KG1 (cell line): ENCODE data around the gene BACH2.

Experiments used
- DNase-seq: peaks from one replicate; lab custom pipeline; 2025; lab: John Stamatoyannopoulos, UW

Gene BACH2

DNA sequence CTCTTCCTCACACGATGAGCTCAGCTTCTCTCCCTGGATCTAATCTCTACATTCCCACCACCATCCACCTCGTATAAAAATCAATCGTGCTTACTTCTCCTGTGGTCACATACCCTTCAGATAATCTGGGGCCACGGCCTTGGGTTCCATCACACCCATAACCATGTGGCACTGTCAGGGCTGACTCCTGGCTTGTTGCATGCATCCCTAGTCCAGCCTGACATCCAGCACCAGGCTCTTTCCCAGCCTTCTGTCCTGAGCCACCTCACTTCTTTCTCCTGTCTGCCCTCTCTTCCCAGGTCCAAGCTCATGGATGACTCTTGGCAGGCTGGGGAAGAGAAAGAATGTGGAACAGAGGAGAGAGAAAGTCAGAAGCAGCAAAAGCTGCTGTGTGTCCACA, 199.8 kb downstream of the BACH2 start:
- no peak for DNase-seq

DNA sequence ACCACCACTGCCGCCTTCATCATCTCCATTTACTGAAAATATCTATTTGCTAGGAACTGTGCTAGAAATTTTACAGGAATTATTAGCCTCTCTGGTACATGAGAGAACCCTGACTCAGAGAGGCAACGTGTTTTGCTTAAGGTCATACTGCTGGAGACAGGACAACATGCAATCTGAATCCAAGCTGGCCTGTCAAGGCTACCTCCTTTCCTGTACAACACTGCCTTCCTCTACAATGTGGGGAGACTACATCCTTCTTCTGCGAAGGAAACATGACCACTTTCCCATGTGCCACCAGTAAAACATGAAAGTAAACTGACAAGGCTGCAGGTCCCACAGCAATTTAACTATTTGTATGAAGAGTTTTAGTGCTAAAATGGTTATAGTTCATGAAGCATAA, 200.9 kb downstream of the BACH2 start:
- no peak for DNase-seq

DNA sequence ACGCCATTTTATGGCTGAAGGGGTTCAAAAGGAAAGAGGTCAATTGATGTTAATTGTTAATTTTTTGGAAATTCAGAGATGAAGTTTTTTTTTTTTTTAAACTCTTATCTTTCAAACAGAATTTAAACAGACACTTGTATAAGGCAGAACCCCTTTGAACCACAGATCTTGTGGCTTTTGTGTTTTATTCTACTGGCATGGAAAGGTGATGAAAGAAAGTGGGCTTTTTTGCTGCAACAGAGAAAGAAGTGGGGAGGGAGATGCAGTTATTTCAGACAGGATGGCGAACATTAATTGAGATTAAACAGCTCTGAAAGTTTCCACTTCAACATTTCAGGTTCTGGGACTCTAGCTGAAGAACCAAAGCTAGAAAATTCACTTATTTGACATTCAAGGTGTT, 201.5 kb downstream of the BACH2 start:
- no peak for DNase-seq

DNA sequence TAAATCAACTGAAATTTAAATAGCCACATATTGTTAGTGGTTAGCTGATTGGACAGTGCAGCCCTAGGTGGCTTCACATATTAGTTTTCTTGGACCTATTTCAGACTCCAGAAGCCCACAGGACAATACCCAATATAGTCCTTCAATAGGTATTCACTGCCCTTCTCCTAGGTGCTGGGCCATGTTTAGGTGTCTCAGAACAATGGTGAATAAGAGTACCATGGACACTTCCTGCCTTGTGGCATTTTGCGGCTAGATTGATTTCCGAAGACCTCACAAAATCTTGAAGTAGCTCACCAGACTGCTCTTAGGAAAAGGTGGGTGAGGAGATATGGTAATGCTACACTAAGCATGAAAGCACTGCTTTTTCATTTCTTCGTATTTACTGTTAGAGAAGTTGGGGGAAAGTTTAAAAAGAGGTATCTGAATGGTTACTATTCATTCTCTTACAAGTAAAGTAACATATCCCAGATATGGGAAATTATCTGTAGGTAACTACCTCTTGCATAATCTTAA, 203.0 kb downstream of the BACH2 start:
- no peak for DNase-seq

DNA sequence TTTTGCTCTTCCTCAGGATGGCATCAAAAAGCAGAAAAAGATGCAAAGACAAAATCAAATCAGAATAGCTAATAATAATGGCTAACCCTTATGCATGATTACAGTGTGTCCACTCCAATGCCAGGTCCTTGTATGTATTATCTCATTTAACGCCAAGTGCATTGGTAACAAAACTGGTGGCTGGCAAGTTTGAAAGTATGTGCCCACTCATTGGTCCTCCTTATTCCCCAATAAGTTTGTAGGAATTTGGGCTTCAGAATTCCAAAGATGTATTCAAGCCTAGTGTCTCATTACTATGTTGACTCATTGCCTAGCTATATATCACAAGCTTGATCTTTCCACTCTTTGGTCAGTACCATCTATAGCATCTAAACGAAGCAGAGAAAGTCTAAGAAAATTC, 205.8 kb downstream of the BACH2 start:
- DNase-seq, result no peak

DNA sequence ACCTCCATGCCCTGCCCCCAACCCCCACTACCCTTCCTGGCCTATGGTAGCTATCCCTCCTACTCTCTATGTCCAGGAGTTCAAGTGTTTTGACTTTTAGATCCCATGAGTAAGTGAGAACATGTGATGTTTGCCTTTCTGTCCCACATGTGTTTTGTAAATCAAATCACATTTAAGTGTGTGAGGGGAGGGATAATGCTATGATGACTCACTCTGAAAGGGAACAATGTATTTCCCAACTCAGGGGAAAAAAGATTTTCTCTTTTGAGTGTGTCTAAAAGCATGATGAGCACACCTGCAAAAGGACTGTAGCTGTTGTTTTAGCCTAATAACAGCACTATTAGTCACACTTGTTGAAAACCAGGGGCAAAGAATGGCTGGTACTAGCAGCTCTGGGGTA, 208.6 kb downstream of the BACH2 start:
- DNase-seq, result no peak

DNA sequence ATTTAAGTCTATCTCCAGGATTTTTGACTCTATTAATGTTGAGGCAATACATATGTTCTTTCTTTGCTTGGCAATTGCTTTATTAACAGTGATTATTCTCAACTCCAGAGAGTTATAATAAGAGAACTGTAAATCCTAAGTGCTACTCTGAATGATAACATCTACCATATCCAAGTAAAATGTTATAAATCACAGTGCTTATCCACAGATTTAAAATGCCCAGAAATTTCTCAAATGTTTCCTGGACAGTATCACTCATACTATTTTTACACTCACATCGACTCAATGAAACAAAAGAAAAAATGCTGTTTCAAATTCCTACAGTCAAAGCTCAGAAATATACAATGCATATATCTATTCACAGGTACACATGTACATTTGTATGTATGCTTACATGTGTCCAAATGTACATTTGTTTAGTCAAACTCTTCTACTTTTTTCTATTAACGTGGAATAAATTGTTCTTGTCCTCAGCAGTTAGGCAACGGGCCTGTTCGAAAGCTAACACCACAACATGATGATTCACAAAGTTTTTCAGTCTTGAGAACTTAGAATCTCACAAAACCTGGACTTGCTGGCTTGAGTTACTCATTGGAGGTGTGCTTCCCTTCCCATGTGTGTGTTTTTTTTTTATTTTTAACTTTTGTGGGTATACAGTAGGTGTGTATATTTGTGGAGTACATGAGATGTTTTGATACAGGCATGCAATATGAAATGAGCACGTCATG, 209.4 kb downstream of the BACH2 start:
- DNase-seq, result no peak

DNA sequence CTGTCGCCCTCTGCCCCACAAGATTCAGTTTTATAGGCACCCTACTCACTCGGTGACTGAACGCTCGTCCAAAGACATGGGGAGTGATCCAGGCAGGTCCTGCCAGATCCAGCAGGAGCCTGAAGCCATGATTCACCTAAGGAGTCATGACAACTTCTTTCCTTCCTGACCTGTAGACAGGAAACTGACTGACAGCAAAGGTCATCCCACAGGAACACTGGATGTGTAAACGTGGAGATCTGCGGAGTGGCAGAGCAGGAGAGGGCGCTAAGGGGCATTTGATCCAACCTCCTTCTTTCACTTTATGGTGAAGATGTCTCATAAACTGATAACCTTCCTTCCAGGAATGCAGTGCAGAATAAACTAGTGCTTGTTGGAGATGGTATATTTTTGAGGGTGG, 210.1 kb downstream of the BACH2 start:
- DNase-seq, result no peak

DNA sequence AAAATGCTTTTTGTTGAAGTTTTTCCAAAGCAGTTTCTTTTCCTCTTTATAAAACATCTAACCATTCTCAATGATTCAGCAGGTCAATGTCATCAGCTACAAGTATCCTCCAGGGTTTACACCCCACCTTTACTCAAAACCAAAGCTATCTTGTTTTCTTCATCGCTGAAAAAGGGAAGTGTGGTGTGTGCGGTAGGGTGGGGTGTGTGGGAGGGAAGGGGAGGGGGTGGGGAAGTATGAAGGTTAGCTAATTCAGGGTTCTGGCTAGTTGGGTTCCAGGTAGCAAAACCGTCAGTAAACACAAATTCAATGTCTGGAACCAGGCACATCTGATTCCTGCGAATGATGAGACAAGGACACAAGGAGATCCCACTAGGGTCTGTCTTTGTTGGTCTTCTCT, 212.8 kb downstream of the BACH2 start:
- peak; percentile 37 for DNase-seq

DNA sequence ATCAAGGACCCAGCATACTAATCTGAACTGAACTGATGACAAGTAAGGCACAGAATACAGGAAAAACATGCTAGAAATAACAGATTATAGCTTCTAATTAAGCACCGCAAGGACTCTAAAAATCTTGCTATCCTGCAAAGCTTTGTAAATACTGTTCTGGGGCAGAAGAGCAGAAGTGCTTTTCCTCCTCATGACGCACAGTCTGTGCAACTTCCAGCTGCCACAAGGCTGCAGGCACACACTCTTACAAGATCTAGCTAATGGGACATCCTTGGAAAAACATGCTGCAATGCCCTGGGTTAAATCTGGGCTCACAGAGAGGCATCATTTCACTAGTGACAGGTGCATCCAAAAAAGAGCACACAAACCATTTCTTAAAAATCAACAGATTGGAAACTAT, 213.8 kb downstream of the BACH2 start:
- DNase-seq, result no peak

DNA sequence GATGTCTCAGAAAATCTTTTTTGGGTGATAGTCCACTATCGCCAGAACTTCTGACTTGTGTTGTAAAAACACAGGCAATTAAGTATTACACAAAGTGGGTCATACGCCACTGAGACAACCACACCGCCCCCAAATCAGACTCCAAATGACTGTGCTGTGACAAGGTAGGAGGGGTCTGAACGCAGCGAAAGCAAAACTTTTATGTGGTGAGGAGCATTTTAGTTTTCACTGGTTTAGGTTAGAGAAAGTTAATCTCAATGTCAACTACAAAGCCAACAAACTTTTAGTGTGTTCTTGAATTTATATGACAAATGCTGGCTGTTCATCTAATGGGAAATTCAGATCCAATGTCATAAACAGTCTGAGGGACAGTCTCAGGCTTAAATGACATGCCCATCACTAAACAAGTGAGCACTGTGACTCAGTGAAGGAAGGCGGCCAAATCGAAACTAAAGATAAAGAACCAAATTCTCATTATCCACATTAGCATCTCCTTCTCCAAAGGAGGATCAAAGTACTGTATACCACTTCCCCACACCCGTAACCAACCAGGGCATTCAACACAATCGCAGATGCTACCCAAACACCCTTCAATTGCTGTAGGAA, 215.7 kb downstream of the BACH2 start:
- no peak for DNase-seq

DNA sequence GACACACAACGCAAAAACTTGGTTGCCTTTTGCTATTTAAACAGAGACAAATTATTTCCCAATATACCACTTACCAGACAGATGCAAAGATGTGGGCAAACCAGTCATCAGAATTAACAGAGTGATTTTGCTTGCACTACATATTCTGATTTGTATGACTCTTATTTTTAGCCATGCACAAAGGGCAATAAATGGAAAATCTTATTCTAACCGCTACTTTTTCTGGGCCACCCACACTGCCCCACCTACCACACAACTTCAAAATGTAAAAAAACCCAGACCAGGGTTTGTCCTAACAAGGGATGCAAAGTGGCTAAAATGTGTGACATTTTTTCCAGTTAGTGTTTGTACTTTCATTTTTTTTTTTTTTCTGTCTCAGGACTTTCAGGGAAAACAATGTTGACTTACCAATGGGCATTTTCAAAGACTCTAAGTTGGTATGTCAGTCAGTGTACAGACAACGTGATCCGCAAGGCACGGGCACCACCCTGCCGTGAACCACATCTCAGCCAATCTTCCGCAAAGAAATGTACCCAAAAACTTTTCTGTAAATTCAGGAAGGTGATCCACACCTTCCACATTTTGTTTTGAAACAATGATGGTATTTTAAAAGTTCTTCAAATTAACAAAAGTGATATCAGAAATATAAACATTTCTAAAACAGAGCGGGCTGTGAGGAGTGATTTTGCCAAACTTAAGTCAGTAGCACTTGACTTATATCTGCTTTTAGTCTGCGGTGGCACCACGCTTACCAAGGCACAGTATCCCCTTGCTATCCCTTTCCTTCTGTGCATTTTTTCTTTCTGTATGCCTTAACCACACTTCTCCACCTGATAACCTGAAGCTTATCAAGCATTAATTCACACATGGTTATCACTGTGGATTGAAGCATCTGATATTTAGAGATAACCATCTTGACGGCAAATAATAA, 216.8 kb downstream of the BACH2 start:
- DNase-seq, result no peak

DNA sequence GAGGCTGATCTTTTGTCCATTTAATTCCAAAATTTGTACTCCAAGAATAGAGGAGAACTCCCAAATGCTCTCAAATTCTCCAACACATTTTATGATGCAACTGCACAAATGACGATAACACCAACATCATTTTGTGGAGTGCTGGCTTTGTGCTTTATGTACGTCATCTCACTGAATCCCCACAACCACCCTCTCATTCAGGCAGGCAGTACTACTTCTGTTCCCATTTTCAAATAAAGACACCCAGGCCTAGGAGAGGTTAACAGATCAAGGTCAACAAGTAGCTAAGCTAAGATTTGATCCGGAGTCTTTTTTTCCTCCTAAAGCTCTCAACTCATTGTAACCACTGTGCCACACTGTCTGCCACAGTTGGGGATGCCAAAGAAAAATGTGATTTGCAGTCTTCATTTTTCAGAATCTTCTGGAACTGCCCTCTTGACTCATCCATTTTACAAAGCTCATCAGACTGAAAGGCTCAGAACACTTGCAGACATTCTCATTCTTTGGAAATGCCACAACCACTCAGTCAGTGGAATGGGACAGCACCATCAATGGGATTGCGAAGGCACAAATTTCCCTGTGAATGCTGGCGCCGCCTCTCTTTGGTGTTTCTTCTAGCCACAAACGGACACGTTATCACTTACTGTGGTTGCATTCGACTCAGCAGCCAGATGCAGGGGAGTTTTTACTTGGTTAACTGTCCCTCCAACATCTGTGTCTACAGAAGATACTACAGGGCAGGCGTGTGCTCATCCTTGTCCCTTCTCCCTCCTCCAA, 217.9 kb downstream of the BACH2 start:
- no peak for DNase-seq

DNA sequence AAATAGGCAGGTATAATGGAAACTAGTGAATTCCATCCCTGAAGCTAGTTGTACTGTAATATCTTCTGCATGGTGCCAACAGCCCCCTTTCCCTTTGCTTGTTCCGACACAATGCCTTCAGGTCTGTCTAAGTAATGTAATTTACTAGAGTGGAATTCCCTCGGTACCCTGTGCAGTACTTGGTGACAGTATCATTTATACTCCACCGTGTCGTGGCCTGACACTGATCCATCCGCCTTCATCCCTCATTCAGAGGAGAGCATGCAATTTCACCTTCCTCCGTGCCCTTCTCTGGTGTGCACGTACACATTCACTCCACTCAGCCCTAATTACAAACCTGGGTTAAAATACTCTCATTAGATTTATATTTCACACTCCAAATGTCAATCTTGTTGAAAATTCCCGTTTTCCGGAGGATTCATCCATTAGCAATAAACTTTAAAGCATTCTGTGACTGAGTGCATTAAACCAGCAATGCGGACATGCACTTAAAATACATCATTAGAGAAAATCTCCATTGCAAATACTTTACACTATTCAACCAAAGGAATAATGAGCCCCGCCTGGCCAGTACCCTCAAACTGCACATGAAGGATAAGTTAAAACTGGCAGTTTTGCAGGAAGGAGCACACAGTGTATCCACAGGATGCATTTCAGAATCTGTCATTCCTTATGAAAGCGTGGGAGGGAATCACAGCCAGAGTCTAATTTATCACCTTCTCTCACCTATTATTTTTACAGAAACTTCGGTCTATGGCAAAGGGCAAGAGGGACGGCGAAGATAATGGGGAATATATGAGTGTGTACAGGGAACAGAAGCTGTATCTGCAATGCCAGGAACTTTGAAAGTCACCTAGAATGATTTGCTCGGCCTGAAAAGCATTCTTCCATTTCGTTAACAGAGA, 219.9 kb downstream of the BACH2 start:
- DNase-seq, result no peak

DNA sequence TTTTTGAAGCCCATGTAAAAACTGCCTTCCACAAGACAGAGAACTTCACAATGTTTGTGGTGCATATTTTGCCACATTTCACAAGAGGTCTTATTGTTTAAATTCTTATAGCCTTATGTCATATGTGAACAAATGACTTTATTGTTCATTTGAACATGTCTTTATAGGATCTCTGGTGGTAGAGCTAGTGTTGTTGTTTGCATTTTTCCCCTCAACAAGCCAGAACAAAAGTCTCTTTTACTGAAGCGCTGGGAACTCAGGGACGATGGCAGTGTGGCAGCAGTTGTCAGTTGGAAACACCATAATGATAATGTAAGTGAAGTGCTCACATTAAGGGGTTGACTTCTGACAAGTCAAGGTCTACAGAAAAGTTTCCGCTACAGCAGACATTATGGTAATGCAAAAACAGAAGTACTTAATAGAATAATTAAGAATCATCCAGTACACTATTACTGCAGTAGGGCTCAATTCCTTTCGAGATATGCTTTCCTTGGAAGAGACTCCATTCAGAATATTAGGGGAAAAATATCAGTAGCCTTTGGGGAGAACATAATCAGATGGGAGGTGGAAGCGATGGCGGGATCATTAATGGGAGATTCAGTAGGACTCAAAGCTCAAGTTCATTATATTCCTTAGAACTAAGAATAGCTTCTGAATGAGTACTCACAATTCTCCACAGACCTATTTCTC, 222.3 kb downstream of the BACH2 start:
- DNase-seq, result no peak

DNA sequence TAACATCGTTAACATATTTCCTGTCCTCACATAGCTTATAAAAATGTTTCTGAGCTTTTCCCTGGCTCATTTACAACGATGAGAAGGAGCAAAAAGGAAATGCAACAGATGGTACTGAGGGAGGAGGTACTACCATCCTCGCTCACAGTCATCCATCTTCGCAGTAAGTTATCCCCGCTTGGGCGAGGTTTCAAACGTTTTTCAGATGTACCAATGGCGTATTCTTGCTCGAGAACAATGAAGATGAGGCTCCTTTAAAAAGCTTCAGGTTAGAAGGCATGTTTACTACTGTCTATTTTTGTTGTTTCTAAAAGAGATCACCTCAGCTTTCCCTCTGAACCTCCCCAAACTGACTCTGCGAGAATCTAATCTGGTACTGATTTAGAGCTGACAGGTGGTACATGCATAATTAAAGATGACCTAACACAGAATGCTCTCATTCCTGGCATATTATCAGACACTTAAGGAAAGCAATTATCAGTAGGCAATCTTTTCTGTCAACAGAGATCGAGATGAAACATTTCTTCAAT, 223.6 kb downstream of the BACH2 start:
- DNase-seq, result no peak

DNA sequence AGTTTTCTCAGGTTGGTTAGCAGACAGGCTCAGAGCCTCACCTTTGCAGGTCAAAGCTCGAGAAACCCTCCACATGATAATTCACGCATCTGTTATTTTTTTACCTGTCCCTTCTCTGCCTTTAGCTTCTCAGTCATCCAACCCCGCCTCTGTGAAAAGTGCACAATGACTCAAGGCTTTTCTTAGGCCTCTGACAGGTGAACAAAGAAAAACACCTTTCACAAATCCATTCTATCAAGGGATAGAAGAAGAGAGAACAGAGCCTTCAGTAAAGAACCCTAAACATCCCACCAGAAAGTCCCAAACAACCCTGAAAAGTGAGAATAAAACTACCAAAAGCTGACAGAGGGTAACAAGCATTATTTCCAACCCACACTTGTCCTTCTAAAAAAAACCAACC, 224.1 kb downstream of the BACH2 start:
- DNase-seq, result peak; percentile 4

DNA sequence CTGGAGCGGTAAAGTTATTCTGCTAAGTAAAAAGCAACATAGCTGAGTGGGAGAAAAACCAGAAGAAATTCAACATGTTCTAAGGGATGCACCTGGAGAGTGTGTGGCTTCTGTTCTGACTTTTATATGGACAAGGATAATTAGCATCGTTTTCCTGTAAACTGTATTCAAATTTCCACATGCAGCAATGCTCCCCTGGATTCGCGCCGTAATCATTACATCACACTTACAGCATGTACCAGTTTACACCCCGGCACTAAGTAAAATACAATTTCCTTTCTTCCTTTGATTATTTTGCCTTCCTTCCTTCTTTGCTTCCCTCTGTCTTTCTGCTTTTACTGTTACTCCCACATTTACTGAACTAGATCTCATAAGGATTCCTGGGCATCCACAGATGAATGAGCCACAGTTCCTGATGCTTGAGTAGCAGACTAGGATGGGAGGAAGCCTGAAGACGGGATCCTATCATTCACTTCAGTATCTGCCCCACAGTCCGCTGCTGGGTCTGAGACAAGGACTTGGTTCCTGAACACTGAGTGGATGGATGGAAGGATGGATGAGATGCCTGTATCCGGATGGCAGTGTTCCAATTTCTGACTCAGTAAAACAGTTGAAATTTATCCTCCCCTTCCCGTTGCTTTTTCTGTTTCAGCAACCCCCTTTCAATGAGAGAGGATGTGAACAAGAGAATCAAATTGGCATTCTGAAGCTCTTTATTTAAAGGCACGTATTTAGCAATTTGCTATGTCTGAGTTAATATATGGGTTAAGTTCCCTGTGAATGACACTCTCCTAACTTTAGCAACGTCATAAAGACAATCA, 227.7 kb downstream of the BACH2 start:
- no peak for DNase-seq

DNA sequence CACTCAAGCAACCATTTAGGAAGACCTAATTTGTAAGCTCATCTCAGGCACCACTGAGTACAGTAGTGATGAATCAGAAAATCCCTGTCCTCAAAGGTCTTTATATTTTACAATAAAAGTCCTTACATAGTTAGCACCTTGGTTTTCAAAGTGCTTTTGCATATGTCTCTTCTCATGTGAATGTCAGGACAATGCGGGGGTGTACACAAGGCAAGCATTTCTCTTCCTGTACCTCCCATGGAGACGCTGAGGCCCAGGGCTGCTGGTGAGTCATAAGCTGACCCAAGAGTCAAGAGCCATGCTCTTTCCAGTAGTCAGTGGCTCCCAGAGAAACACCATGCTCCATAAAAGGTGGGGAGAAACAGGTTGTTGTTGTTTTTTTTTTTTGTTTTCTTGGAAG, 228.4 kb downstream of the BACH2 start:
- no peak for DNase-seq
